Measurements from ENCODE around the gene COL9A3.

- TF ChIP-seq EZH2phosphoT487 (IDR thresholded peaks at IDR 0.05) (no peak), CTCF (IDR thresholded peaks at IDR 0.05) (no peak), EZH2 (IDR thresholded peaks at IDR 0.05) (no peak)
Measured at GRCh38 chr20:62880147-62880934, 63.5 kb downstream of the COL9A3 start.

Data from neural progenitor cell (in vitro differentiated cells).